HepG2 (cell line): ENCODE results near the gene P2RX3. TPM values are rescaled to one million over a fixed set of nuclear protein-coding genes. Genes with fewer than 3 reads are reported as not detected.

Experiments used
- ATAC-seq: fragments of 200-7000 bp; cut with Tn5 transposase; 3 replicates; pipeline ENCODE4 v1.9.1; 2020; ENCODE audit warnings: mild to moderate bottlenecking, moderate library complexity
- BruUV-seq: library from RNA; stranded (reverse); fragments of 400-500 nt; replicated peaks from 2 replicates; lab custom pipeline; 2021; lab: Mats Ljungman, UMichigan
- CTCF ChIA-PET: fragments of 300-600 bp; formaldehyde crosslinking; extraction: SDS; loops from one replicate; lab custom pipeline; 2021; ENCODE audit warnings: low total read pairs, inconsistent platforms, low intra/inter-chr PET ratio; lab: Yijun Ruan, JAX
- POLR2A ChIA-PET: fragments of 350-600 bp; sonication (Branson Sonifier 250); formaldehyde crosslinking; loops from one replicate; lab custom pipeline; 2020; ENCODE audit warnings: antibody characterized with exemption, inconsistent platforms; lab: Yijun Ruan, JAX
- DNase-seq: peaks from one replicate; pipeline ENCODE4 v3.0.0-alpha.2; 2015; ENCODE audit warnings: low spot score
- FAIRE-seq: peaks from 3 replicates; lab custom pipeline; 2011; peaks lifted over from hg19 to GRCh38; lab: Jason Lieb, UNC
- H2AFZ ChIP-seq: one replicate; pipeline ENCODE4 v1.6.1; 2011; ENCODE audit warnings: low read length, inconsistent platforms
- H3K27ac ChIP-seq: fragments of 300-600 bp; 3 replicates; pipeline ENCODE4 v1.8.0; 2011; ENCODE audit warnings: mixed run types, mild to moderate bottlenecking, mixed read lengths, low read length, inconsistent platforms; ENCODE audit not compliant: insufficient read depth; ENCODE audit errors: extremely low read length
- H3K27me3 ChIP-seq, 2 experiments: fragments of 200-600 bp in 1 of 2; 2 replicates in 1 of 2; 3 replicates in 1 of 2; pipeline versions ENCODE4 v1.6.0 to v1.8.0; 2011; ENCODE audit warnings: low read length in 2 of 2, mild to moderate bottlenecking in 2 of 2, moderate library complexity in 2 of 2, inconsistent platforms in 1 of 2; ENCODE audit not compliant: insufficient read depth in 2 of 2, control insufficient read depth in 1 of 2
- H3K36me3 ChIP-seq, 2 experiments: fragments of 200-600 bp in 1 of 2; replicated peaks in 1 of 2; 2 replicates in 1 of 2; 3 replicates in 1 of 2; pipeline versions ENCODE4 v1.5.1 to v1.8.0; 2011; ENCODE audit warnings: low read length in 2 of 2, inconsistent platforms in 1 of 2; ENCODE audit not compliant: insufficient read depth in 2 of 2, control insufficient read depth in 1 of 2
- H3K4me1 ChIP-seq: 2 replicates; pipeline ENCODE4 v1.5.1; 2012; ENCODE audit warnings: low read length, inconsistent platforms; ENCODE audit not compliant: insufficient read depth
- H3K4me2 ChIP-seq: 2 replicates; pipeline ENCODE4 v1.6.0; 2011; ENCODE audit warnings: low read depth, low read length, inconsistent platforms
- H3K4me3 ChIP-seq, 3 experiments: fragments of 200-600 bp in 1 of 3; sonication (generic), shearing (Covaris generic) in 1 of 3; replicated peaks in 1 of 3; 2 replicates each; pipeline ENCODE4 v1.5.1; 2011 to 2016; ENCODE audit warnings: low read length in 3 of 3, inconsistent platforms in 2 of 3, low read depth in 2 of 3, mild to moderate bottlenecking in 2 of 3, control low read depth in 1 of 3, mixed read lengths in 1 of 3; ENCODE audit not compliant: insufficient read depth in 1 of 3
- H3K79me2 ChIP-seq: one replicate; pipeline ENCODE4 v1.6.1; 2011; ENCODE audit warnings: low read length, inconsistent platforms; ENCODE audit not compliant: insufficient read depth
- H3K9ac ChIP-seq: 2 replicates; pipeline ENCODE4 v1.6.0; 2011; ENCODE audit warnings: mild to moderate bottlenecking, low read depth, low read length, inconsistent platforms; ENCODE audit not compliant: insufficient read depth
- H3K9me3 ChIP-seq: 2 replicates; pipeline ENCODE4 v1.5.1; 2012; ENCODE audit warnings: mild to moderate bottlenecking, low read length
- H4K20me1 ChIP-seq: 2 replicates; pipeline ENCODE4 v1.6.0; 2011; ENCODE audit warnings: inconsistent platforms, mild to moderate bottlenecking, low read length, moderate library complexity; ENCODE audit not compliant: insufficient read depth
- ATF1 ChIP-seq: IDR thresholded peaks from 2 replicates; pipeline ENCODE4 v1.6.1; 2016; ENCODE audit warnings: mild to moderate bottlenecking, control low read depth
- HOXA5 ChIP-seq: sonication (generic); formaldehyde crosslinking; IDR thresholded peaks from 2 replicates; pipeline ENCODE4 v1.4.0; 2020; ENCODE audit warnings: missing genetic modification reagents
- KDM2A ChIP-seq: sonication (generic); formaldehyde crosslinking; IDR thresholded peaks from 2 replicates; pipeline ENCODE4 v1.4.0; 2020; ENCODE audit warnings: low read depth, missing genetic modification reagents, borderline replicate concordance
- KMT2B ChIP-seq: IDR thresholded peaks from 2 replicates; pipeline ENCODE4 v1.6.1; 2016; ENCODE audit warnings: missing genetic modification reagents, missing compliant biosample characterization
- MATR3 ChIP-seq: sonication (generic); formaldehyde crosslinking; IDR thresholded peaks from 2 replicates; pipeline ENCODE4 v1.4.0; 2020; ENCODE audit warnings: missing genetic modification reagents
- MAZ ChIP-seq, 2 experiments: sonication (generic) in 1 of 2; formaldehyde crosslinking in 1 of 2; IDR thresholded peaks; 2 replicates each; pipeline versions ENCODE4 v1.5.0 to v1.6.1; 2012 to 2020; ENCODE audit warnings: low read depth in 2 of 2, mild to moderate bottlenecking in 2 of 2, borderline replicate concordance in 1 of 2, improper control_type of control experiment in 1 of 2, low read length in 1 of 2, missing genetic modification reagents in 1 of 2, moderate library complexity in 1 of 2
- MLLT10 ChIP-seq: sonication (generic); formaldehyde crosslinking; IDR thresholded peaks from 2 replicates; pipeline ENCODE4 v1.4.0; 2020; ENCODE audit warnings: missing genetic modification reagents
- MTF1 ChIP-seq: sonication (generic); formaldehyde crosslinking; IDR thresholded peaks from 2 replicates; pipeline ENCODE4 v1.5.0; 2020; ENCODE audit warnings: missing genetic modification reagents
- NR1H2 ChIP-seq: sonication (generic); formaldehyde crosslinking; IDR thresholded peaks from 2 replicates; pipeline ENCODE4 v1.8.1; 2022; ENCODE audit warnings: low read depth, missing genetic modification reagents, borderline replicate concordance
- REXO4 ChIP-seq: sonication (generic); formaldehyde crosslinking; IDR thresholded peaks from 2 replicates; pipeline ENCODE4 v1.8.0; 2022; ENCODE audit warnings: missing genetic modification reagents, mild to moderate bottlenecking, borderline replicate concordance
- SUZ12 ChIP-seq: fragments of 150-350 bp; IDR thresholded peaks from 2 replicates; pipeline ENCODE4 v1.6.1; 2014; ENCODE audit warnings: low read depth, low read length
- ZBTB25 ChIP-seq: IDR thresholded peaks from 2 replicates; pipeline ENCODE4 v1.6.1; 2018; ENCODE audit warnings: missing genetic modification reagents
- ZNF138 ChIP-seq: sonication (generic); formaldehyde crosslinking; IDR thresholded peaks from 2 replicates; pipeline ENCODE4 v1.5.0; 2020; ENCODE audit warnings: mild to moderate bottlenecking, low read depth, missing genetic modification reagents
- ZNF256 ChIP-seq: sonication (generic); formaldehyde crosslinking; conservative IDR thresholded peaks from 2 replicates; pipeline ENCODE4 v1.4.0; 2020; ENCODE audit warnings: missing genetic modification reagents
- ZNF574 ChIP-seq: sonication (generic); formaldehyde crosslinking; IDR thresholded peaks from 2 replicates; pipeline ENCODE4 v1.4.0; 2020; ENCODE audit warnings: missing genetic modification reagents
- ZNF792 ChIP-seq: IDR thresholded peaks from 2 replicates; pipeline ENCODE4 v1.6.1; 2016
- ZNF879 ChIP-seq: sonication (generic); formaldehyde crosslinking; IDR thresholded peaks from 2 replicates; pipeline ENCODE4 v1.8.1; 2023; ENCODE audit warnings: missing genetic modification reagents
- WGBS: methylation state at CpG from one replicate; pipeline ENCODE4 v1.1.6; 2017; ENCODE audit warnings: low lambda C conversion rate; 5-methylcytosine and 5-hydroxymethylcytosine counted together
- in situ Hi-C: cut with HindIII; loops from 2 replicates; pipeline ENCODE4 v1.10.0; 2017; ENCODE audit warnings: low pct_unique_long_range_greater_than_20kb; ENCODE audit not compliant: extremely low pct_ligation_motif_present
- intact Hi-C: fragments of 100-400 bp; cut with micrococcal nuclease; formaldehyde crosslinking; loops from one replicate; pipeline ENCODE4 v1.10.0; 2022; ENCODE audit not compliant: unreplicated experiment
- polyA plus RNA-seq, 8 experiments: library from polyadenylated mRNA; depleted of rRNA in 3 of 8; stranded (reverse) in 7 of 8; unstranded in 1 of 8; fragments of >200 nt; fragmentation: Illumina TruSeq in 4 of 8; extraction: Trizol in 4 of 8; gene quantifications; 2 replicates each; pipeline versions ENCODE4 v1.2.1 to v1.2.3, GENCODE V29; 2011 to 2016; ENCODE audit warnings: low read depth in 4 of 8, missing spikeins in 1 of 8, mixed read lengths in 1 of 8; ENCODE audit not compliant: insufficient read depth in 1 of 8
- total RNA-seq, 5 experiments: library from RNA; depleted of rRNA; stranded (reverse); fragments of >200 nt; fragmentation: Illumina TruSeq; extraction: Trizol; gene quantifications; 2 replicates each; pipeline ENCODE4 v1.2.3, GENCODE V29; 2016; ENCODE audit warnings: low read depth in 1 of 5

The P2RX3 gene
- total and polyA plus RNA-seq, 2 of the 13 experiments (the other 11 are each of a cell fraction or from before 2014, with no cell fraction given): 0.08 TPM; not detected in 1

DNA sequence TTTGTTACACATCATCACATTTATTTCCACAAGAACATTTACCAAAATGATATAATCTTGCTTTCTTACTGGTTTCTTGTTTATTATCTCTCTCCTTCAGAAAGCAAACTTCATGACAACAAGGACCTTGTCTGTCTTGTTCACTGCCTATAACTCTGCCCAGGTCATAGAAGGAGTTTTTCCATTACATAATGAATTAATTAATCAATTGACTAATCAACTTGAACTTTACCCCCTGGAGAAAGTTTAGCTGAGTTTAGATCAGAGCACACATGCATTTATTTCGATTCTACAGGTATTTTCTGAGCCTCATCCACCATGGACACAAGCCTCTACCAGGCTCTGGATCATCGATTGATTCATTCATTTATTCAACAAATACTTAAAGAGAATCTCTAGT lies 58.6 kb downstream of the P2RX3 start:
- Histone ChIP-seq H3K27me3 (peaks cover 0 to 4% of the 10 kb centered on the region in 2 experiments; a peak in 3 of 5 replicates), H3K4me1 (peaks cover 24% of the 10 kb centered on the region), H3K9me3 (no peaks in the 10 kb centered on the region), H3K36me3 (no peaks in the 10 kb centered on the region), H3K4me3 (no peak overlapping the region), H3K9ac (no peak overlapping the region), H3K79me2 (no peaks in the 10 kb centered on the region), H2AFZ (no peak overlapping the region), H3K4me2 (no peak overlapping the region), H4K20me1 (no peaks in the 10 kb centered on the region), H3K27ac (no peak overlapping the region)
- in situ Hi-C loops (no loop called here), intact Hi-C loops (no loop called here)
- 42% methylated on average over 2 of the region's 2 CpGs for WGBS
- ChIA-PET POLR2A (no interaction called here), CTCF (no interaction called here)
- FAIRE-seq (no peak), ATAC-seq (no peak), DNase-seq (no peak)
- BruUV-seq: no TSS peak
- TF ChIP-seq KDM2A (CRISPR knock-in tag): no peak

GRCh38 chr11:57397394-57397990 lies 59.3 kb downstream of the P2RX3 start:
- in situ Hi-C loops: no loop called here
- no peaks in the 10 kb centered on the region for H3K9me3 ChIP-seq
- TF ChIP-seq SUZ12 (no peak), REXO4 (CRISPR knock-in tag) (no peak), ZNF879 (CRISPR knock-in tag) (no peak), MATR3 (CRISPR knock-in tag) (no peak), HOXA5 (no peak), ZNF138 (CRISPR knock-in tag) (no peak), ZNF574 (no peak), ZNF792 (CRISPR knock-in tag) (no peak), MLLT10 (no peak), NR1H2 (CRISPR knock-in tag) (no peak), ZBTB25 (CRISPR knock-in tag) (no peak), ATF1 (CRISPR knock-in tag) (no peak), KMT2B (no peak), MTF1 (no peak), ZNF256 (CRISPR knock-in tag) (no peak), MAZ (IDR thresholded peaks at IDR 0.05; ENCODE audit: borderline replicate concordance, low read depth, low read length) (no peak), MAZ (CRISPR knock-in tag; IDR thresholded peaks at IDR 0.05; ENCODE audit: low read depth) (no peak)

More at GRCh38 chr11:57397394-57397990, 59.3 kb downstream of the P2RX3 start:
- no TSS peak for BruUV-seq
- Histone ChIP-seq H3K4me3 (no peak overlapping the region), H2AFZ (no peak overlapping the region), H3K79me2 (no peaks in the 10 kb centered on the region), H4K20me1 (no peaks in the 10 kb centered on the region), H3K27ac (no peak overlapping the region), H3K27me3 (peaks cover 0 to 4% of the 10 kb centered on the region in 2 experiments; a peak in 3 of 5 replicates), H3K9ac (no peak overlapping the region), H3K4me1 (peaks cover 24% of the 10 kb centered on the region), H3K36me3 (no peaks in the 10 kb centered on the region), H3K4me2 (no peak overlapping the region)
- CTCF ChIA-PET: no interaction called here
- WGBS: 38% methylated on average over 4 of the region's 4 CpGs
- no peak for ATAC-seq
- intact Hi-C loops: no loop called here
- POLR2A ChIA-PET: no interaction called here
- no peak for DNase-seq
- FAIRE-seq: no peak
